Neural progenitor cell (in vitro differentiated cells): Measurements from ENCODE around the gene BDH1. TPM values are rescaled to one million over a fixed set of nuclear protein-coding genes. Genes with fewer than 3 reads are reported as not detected.

ENCODE experiments used
- DNase-seq: peaks from one replicate; pipeline ENCODE4 v3.0.0-alpha.2; 2016; ENCODE audit warnings: low spot score
- H2AFZ ChIP-seq: fragments of 200-600 bp; sonication (generic); replicated peaks from 2 replicates; pipeline ENCODE4 v1.6.1; 2016; ENCODE audit warnings: antibody characterized with exemption
- H3F3A ChIP-seq: fragments of 200-600 bp; sonication (generic); 2 replicates; pipeline ENCODE4 v1.6.1; 2016; ENCODE audit warnings: antibody characterized with exemption, low read depth
- H3K27ac ChIP-seq: fragments of 200-600 bp; sonication (generic); 2 replicates; pipeline ENCODE4 v1.5.1; 2016; ENCODE audit warnings: mild to moderate bottlenecking
- H3K27me3 ChIP-seq: fragments of 200-600 bp; sonication (generic); 2 replicates; pipeline ENCODE4 v1.6.1; 2016; ENCODE audit warnings: mild to moderate bottlenecking, moderate library complexity
- H3K36me3 ChIP-seq: fragments of 200-600 bp; sonication (generic); 2 replicates; pipeline ENCODE4 v1.5.1; 2016
- H3K4me1 ChIP-seq: fragments of 200-600 bp; sonication (generic); 2 replicates; pipeline ENCODE4 v1.6.1; 2016; ENCODE audit warnings: mixed run types
- H3K4me2 ChIP-seq: fragments of 200-600 bp; sonication (generic); 2 replicates; pipeline ENCODE4 v1.6.1; 2016
- H3K4me3 ChIP-seq: fragments of 200-600 bp; sonication (generic); 2 replicates; pipeline ENCODE4 v1.5.1; 2016
- H3K79me2 ChIP-seq: fragments of 200-600 bp; sonication (generic); 2 replicates; pipeline ENCODE4 v1.6.1; 2016; ENCODE audit warnings: low read depth
- H3K9ac ChIP-seq: fragments of 200-600 bp; sonication (generic); 2 replicates; pipeline ENCODE4 v1.6.1; 2016
- H3K9me3 ChIP-seq: fragments of 200-600 bp; sonication (generic); 2 replicates; pipeline ENCODE4 v1.5.1; 2016; ENCODE audit warnings: low read depth
- H4K20me1 ChIP-seq: fragments of 200-600 bp; sonication (generic); 2 replicates; pipeline ENCODE4 v1.6.1; 2016; ENCODE audit warnings: low read depth
- H3K27ac Mint-ChIP-seq: 3 replicates; pipeline ENCODE4 v1.8.0; 2021; ENCODE audit warnings: mixed read lengths
- H3K27me3 Mint-ChIP-seq: 2 replicates; pipeline ENCODE4 v1.8.0; 2022; ENCODE audit warnings: low read depth, mild to moderate bottlenecking, inconsistent platforms, moderate library complexity, mixed read lengths; ENCODE audit not compliant: insufficient read depth
- H3K36me3 Mint-ChIP-seq: 3 replicates; pipeline ENCODE4 v1.8.0; 2021; ENCODE audit warnings: mixed read lengths
- H3K4me1 Mint-ChIP-seq: 3 replicates; pipeline ENCODE4 v1.8.0; 2021; ENCODE audit warnings: mixed read lengths
- H3K4me3 Mint-ChIP-seq: 3 replicates; pipeline ENCODE4 v1.8.0; 2021; ENCODE audit warnings: mild to moderate bottlenecking, moderate library complexity, mixed read lengths
- H3K9me3 Mint-ChIP-seq: 3 replicates; pipeline ENCODE4 v1.8.0; 2020; ENCODE audit warnings: mixed read lengths
- CTCF ChIP-seq: fragments of 200-600 bp; sonication (generic); IDR thresholded peaks from 2 replicates; pipeline ENCODE4 v1.5.1; 2017; ENCODE audit warnings: antibody characterized with exemption, mild to moderate bottlenecking
- EZH2 ChIP-seq: fragments of 200-600 bp; sonication (generic); IDR thresholded peaks from 2 replicates; pipeline ENCODE4 v1.6.1; 2017; ENCODE audit warnings: antibody characterized with exemption, mild to moderate bottlenecking, moderate library complexity
- EZH2phosphoT487 ChIP-seq: fragments of 200-600 bp; sonication (generic); IDR thresholded peaks from 2 replicates; pipeline ENCODE4 v1.6.1; 2017; ENCODE audit warnings: antibody characterized with exemption
- total RNA-seq: library from RNA; depleted of rRNA; stranded (reverse); fragments of >200 nt; gene quantifications from 2 replicates; pipeline ENCODE4 v1.2.3, GENCODE V29; 2015; ENCODE audit warnings: low replicate concordance

BDH1 gene
- total RNA-seq, 1 donor from 2014 or later: 19.4 TPM

GRCh38 chr3:197597335-197597734 lies 41.6 kb upstream of the BDH1 start:
- peaks cover 2% of the 10 kb centered on the region for H3K36me3 Mint-ChIP-seq
- peaks cover 9% of the 10 kb centered on the region for H3K4me1 Mint-ChIP-seq
- H3K27ac Mint-ChIP-seq: no peak overlapping the region
- H3K27me3 ChIP-seq: no peaks in the 10 kb centered on the region
- no peak for TF ChIP-seq CTCF
- TF ChIP-seq EZH2phosphoT487: no peak
- TF ChIP-seq EZH2: no peak
- H3K4me1 ChIP-seq: no peaks in the 10 kb centered on the region
- no peaks in the 10 kb centered on the region for H3K9me3 ChIP-seq
- H3K4me3 ChIP-seq: no peak overlapping the region
- no peak overlapping the region for H3K4me2 ChIP-seq
- no peak for DNase-seq
- peaks cover 9% of the 10 kb centered on the region for H3K27me3 Mint-ChIP-seq
- no peaks in the 10 kb centered on the region for H4K20me1 ChIP-seq
- H3K9me3 Mint-ChIP-seq: no peaks in the 10 kb centered on the region
- H3F3A ChIP-seq: no peaks in the 10 kb centered on the region
- no peak overlapping the region for H2AFZ ChIP-seq
- H3K36me3 ChIP-seq: no peaks in the 10 kb centered on the region
- no peak overlapping the region for H3K27ac ChIP-seq
- H3K4me3 Mint-ChIP-seq: no peak overlapping the region
- H3K9ac ChIP-seq: no peak overlapping the region
- H3K79me2 ChIP-seq: no peaks in the 10 kb centered on the region

- no peak overlapping the region for H3K4me3 ChIP-seq
- no peaks in the 10 kb centered on the region for H4K20me1 ChIP-seq
- TF ChIP-seq EZH2 (no peak), CTCF (no peak), EZH2phosphoT487 (no peak)
- no peaks in the 10 kb centered on the region for H3K36me3 ChIP-seq
- Mint-ChIP-seq H3K27ac (no peak overlapping the region), H3K9me3 (no peaks in the 10 kb centered on the region), H3K27me3 (peaks cover 12% of the 10 kb centered on the region), H3K4me1 (peaks cover 16% of the 10 kb centered on the region), H3K4me3 (no peak overlapping the region), H3K36me3 (peaks cover 5% of the 10 kb centered on the region)
- no peak overlapping the region for H2AFZ ChIP-seq
- H3K27me3 ChIP-seq: no peaks in the 10 kb centered on the region
- H3K9me3 ChIP-seq: no peaks in the 10 kb centered on the region
- no peak overlapping the region for H3K4me2 ChIP-seq
- H3K9ac ChIP-seq: no peak overlapping the region
- DNase-seq: no peak
- no peaks in the 10 kb centered on the region for H3K79me2 ChIP-seq
- no peaks in the 10 kb centered on the region for H3K4me1 ChIP-seq
- H3K27ac ChIP-seq: no peak overlapping the region
- no peaks in the 10 kb centered on the region for H3F3A ChIP-seq
Measured at GRCh38 chr3:197595470-197596185, 39.9 kb upstream of the BDH1 start.

GRCh38 chr3:197593046-197593380 lies 37.2 kb upstream of the BDH1 start:
- no peaks in the 10 kb centered on the region for H3K4me1 ChIP-seq
- no peaks in the 10 kb centered on the region for H4K20me1 ChIP-seq
- H3F3A ChIP-seq: no peaks in the 10 kb centered on the region
- no peaks in the 10 kb centered on the region for H3K9me3 Mint-ChIP-seq
- H3K27me3 ChIP-seq: no peaks in the 10 kb centered on the region
- H3K9ac ChIP-seq: no peak overlapping the region
- H3K79me2 ChIP-seq: no peaks in the 10 kb centered on the region
- H3K27ac Mint-ChIP-seq: peak overlapping the region; percentile 42
- no peak overlapping the region for H2AFZ ChIP-seq
- TF ChIP-seq EZH2phosphoT487: no peak
- H3K36me3 ChIP-seq: no peaks in the 10 kb centered on the region
- no peak overlapping the region for H3K4me2 ChIP-seq
- H3K9me3 ChIP-seq: no peaks in the 10 kb centered on the region
- H3K36me3 Mint-ChIP-seq: peaks cover 4% of the 10 kb centered on the region
- H3K27me3 Mint-ChIP-seq: peaks cover 8% of the 10 kb centered on the region
- H3K4me3 Mint-ChIP-seq: no peak overlapping the region
- DNase-seq: no peak
- peaks cover 16% of the 10 kb centered on the region for H3K4me1 Mint-ChIP-seq
- H3K4me3 ChIP-seq: no peak overlapping the region
- H3K27ac ChIP-seq: no peak overlapping the region

- H3K4me1 Mint-ChIP-seq: peaks cover 16% of the 10 kb centered on the region
Measured at GRCh38 chr3:197592361-197593045, 36.7 kb upstream of the BDH1 start.

More at GRCh38 chr3:197592361-197593045, 36.7 kb upstream of the BDH1 start:
- Histone ChIP-seq H3K9me3 (no peaks in the 10 kb centered on the region), H3K9ac (no peak overlapping the region), H3K4me1 (no peaks in the 10 kb centered on the region), H4K20me1 (no peaks in the 10 kb centered on the region), H3K4me3 (no peak overlapping the region), H3K4me2 (no peak overlapping the region), H3K36me3 (no peaks in the 10 kb centered on the region), H3K27ac (no peak overlapping the region), H3K27me3 (no peaks in the 10 kb centered on the region), H3F3A (no peaks in the 10 kb centered on the region), H3K79me2 (no peaks in the 10 kb centered on the region), H2AFZ (no peak overlapping the region)
- DNase-seq: no peak
- H3K4me3 Mint-ChIP-seq: no peak overlapping the region
- H3K27me3 Mint-ChIP-seq: peaks cover 7% of the 10 kb centered on the region
- peaks cover 4% of the 10 kb centered on the region for H3K36me3 Mint-ChIP-seq
- H3K27ac Mint-ChIP-seq: peak overlapping the region; percentile 22
- no peaks in the 10 kb centered on the region for H3K9me3 Mint-ChIP-seq
- TF ChIP-seq CTCF (no peak), EZH2phosphoT487 (no peak), EZH2 (no peak)
